ENCODE results near the gene ACTR1B.
"Not testable (repeated sequence)": the region's sequence is repeated elsewhere in the genome, so short reads cannot be mapped to it uniquely, and the experiment has no call there.

Gene ACTR1B

GRCh38 chr2:97688062-97688827 lies 24.4 kb upstream of the ACTR1B start:
- DNase-seq (ENCODE audit: low read depth): no peak

- DNase-seq (ENCODE audit: low read depth): not testable (repeated sequence)
Measured at GRCh38 chr2:97687235-97687634, 23.4 kb upstream of the ACTR1B start.

- no peak for DNase-seq (ENCODE audit: low read depth)
Measured at GRCh38 chr2:97678298-97678697, 14.5 kb upstream of the ACTR1B start.

- DNase-seq (ENCODE audit: low read depth): no peak
Measured at GRCh38 chr2:97677480-97677879, 13.6 kb upstream of the ACTR1B start.

- DNase-seq (ENCODE audit: low read depth): no peak
Measured at GRCh38 chr2:97676620-97677019, 12.8 kb upstream of the ACTR1B start.

GRCh38 chr2:97675430-97676113 lies 11.7 kb upstream of the ACTR1B start:
- DNase-seq (ENCODE audit: low read depth): no peak

GRCh38 chr2:97673915-97674283 lies 10.1 kb upstream of the ACTR1B start:
- no peak for DNase-seq (ENCODE audit: low read depth)

- DNase-seq (ENCODE audit: low read depth): no peak
Measured at GRCh38 chr2:97673182-97673914, 9.5 kb upstream of the ACTR1B start.

GRCh38 chr2:97672606-97673140 lies 8.8 kb upstream of the ACTR1B start:
- not testable (repeated sequence) for DNase-seq (ENCODE audit: low read depth)

- no peak for DNase-seq (ENCODE audit: low read depth)
Measured at GRCh38 chr2:97671526-97671925, 7.7 kb upstream of the ACTR1B start.

- DNase-seq (ENCODE audit: low read depth): no peak
Measured at GRCh38 chr2:97670471-97670870, 6.6 kb upstream of the ACTR1B start.

- DNase-seq (ENCODE audit: low read depth): no peak
Measured at GRCh38 chr2:97669448-97669847, 5.6 kb upstream of the ACTR1B start, which contains the start of gene C2orf92. Gene C2orf92, plus strand, starts transcription at chr2:97669713. Its CDS starts 76 bp downstream, at chr2:97669789.

GRCh38 chr2:97664636-97664970 lies 759 bp upstream of the ACTR1B start:
- DNase-seq (ENCODE audit: low read depth): no peak

- DNase-seq (ENCODE audit: low read depth): no peak
Measured at GRCh38 chr2:97663626-97663961, 250 bp downstream of the ACTR1B start.

GRCh38 chr2:97662895-97663625 lies 784 bp downstream of the ACTR1B start:
- peak; percentile 44 for DNase-seq (ENCODE audit: low read depth)

- DNase-seq (ENCODE audit: low read depth): no peak
Measured at GRCh38 chr2:97662386-97662894, 1.4 kb downstream of the ACTR1B start.

- no peak for DNase-seq (ENCODE audit: low read depth)
Measured at GRCh38 chr2:97661927-97662326, 1.9 kb downstream of the ACTR1B start.

GRCh38 chr2:97660775-97661389 lies 3.0 kb downstream of the ACTR1B start:
- DNase-seq (ENCODE audit: low read depth): no peak

- DNase-seq (ENCODE audit: low read depth): no peak
Measured at GRCh38 chr2:97660044-97660774, 3.6 kb downstream of the ACTR1B start.

GRCh38 chr2:97659256-97660043 lies 4.4 kb downstream of the ACTR1B start:
- DNase-seq (ENCODE audit: low read depth): no peak

Measured in T follicular helper cell (primary cell).